H54 (cell line): ENCODE data around the gene FBLL1.
"Not testable (repeated sequence)": the region's sequence is repeated elsewhere in the genome, so short reads cannot be mapped to it uniquely, and the experiment has no call there.

Source experiments
- DNase-seq: peaks from one replicate; pipeline ENCODE4 v3.0.0; 2011; ENCODE audit warnings: low spot score, mixed read lengths; ENCODE audit not compliant: insufficient read length
- FAIRE-seq: peaks from 3 replicates; lab custom pipeline; 2011; peaks lifted over from hg19 to GRCh38; lab: Jason Lieb, UNC
- POLR2A ChIP-seq: IDR thresholded peaks from 2 replicates; pipeline ENCODE4 v1.6.1; 2011; ENCODE audit warnings: low read depth, mild to moderate bottlenecking, low read length

The FBLL1 gene

DNA sequence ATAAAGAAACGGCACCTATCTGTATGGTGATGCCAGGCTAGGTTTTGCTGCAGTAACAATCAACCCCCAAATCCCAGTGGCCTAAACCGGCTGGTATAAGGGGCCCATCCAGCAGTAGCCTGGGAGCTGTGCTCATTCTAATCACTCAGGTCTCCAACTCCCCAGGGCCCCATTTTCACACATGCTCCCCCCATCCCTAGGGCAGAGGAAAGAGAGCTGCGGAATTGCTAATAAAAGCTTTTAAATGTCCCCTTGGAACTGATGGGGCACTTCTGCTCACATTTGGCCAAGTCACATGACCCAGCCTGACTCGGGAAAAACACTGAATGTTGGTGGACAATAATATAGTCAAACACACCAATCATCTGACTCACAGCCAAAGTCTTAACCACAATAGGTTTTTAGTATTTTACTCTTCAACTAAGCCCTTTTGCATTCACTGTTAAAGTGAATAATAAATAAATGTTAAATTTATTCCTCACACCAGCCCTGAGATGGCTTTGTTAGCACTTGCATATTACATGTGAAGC is 1.6 kb downstream of the FBLL1 start:
- DNase-seq (peak; percentile 49), FAIRE-seq (no peak)
- TF ChIP-seq POLR2A, result no peak

DNA sequence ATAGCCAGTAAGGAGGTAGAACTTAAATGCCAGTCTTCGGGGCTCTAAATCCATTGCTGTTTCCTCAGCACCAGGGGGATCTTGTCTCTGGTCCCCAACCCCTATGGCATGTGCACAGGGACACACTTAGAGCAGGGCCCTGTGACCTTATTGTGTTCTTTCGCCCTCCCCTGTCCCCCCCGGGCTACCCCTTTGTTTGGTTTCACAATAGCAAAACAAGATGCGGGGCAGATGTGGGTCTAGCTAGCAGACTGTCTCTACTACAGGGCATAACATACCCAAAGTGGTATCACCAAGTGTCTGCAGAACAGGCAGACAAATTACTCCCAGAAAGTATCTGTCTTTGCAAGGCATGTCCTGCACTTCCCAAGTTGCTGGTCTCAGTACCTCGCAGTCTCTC is 2.1 kb downstream of the FBLL1 start:
- no peak for TF ChIP-seq POLR2A
- no peak for FAIRE-seq
- DNase-seq, result no peak

DNA sequence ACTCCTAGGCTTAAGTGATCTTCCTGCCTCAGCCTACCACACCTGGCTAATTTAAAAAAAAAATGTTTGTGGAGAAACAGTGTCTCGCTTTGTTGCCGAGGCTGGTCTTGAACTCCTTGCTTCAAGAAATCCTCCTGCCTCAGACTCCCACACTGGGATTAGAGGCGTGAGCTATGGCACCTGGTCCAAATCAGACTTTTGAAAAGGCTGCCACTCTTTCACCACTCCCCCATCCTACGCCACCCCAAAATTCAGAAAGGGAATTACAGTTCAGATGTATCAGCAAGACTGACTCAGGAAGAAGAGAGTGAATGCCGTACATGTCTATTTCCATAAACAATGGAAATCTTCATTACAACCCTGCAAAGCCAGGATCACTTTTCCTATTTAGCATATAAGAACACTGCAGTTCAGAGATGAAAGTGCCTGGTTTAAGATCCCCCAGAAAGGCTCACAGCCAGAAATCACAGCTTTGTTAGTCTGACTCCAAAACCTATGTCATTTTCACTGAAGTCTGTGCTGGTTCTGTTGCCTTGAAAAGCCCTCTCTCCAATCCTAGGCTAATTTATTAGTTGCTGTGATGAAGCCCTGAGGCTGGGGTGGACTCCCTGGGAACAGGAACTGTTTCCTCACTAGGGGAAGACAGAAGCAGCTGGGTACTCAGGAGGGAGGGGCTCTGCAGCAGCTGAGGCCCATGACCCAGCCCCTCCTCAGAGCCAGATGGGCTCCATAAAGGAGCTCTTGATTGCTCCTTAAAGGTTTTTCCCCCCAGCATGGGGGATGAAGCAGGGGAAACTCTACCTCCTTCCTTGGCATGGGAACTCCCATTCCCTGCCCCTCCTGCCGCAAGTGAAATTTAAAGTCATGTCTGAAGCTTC is 3.1 kb downstream of the FBLL1 start:
- TF ChIP-seq POLR2A, result no peak
- DNase-seq (no peak), FAIRE-seq (no peak)

DNA sequence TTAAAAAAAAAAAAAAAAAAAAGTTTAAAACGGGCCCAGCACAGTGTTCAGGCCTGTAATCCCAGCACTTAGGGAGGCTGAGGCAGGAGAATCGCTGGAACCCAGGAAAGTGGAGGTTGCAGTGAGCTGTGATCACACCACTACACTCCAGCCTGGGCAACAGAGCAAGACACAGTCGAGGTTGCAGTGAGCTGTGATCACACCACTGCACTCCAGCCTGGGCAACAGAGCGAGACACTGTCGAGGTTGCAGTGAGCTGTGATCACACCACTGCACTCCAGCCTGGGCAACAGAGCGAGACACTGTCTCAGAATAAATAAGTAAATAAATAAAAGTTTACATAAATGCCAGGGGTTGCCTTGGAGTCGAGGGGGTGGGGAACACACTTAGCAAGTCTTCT is 5.2 kb downstream of the FBLL1 start:
- not testable (repeated sequence) for FAIRE-seq, DNase-seq

DNA sequence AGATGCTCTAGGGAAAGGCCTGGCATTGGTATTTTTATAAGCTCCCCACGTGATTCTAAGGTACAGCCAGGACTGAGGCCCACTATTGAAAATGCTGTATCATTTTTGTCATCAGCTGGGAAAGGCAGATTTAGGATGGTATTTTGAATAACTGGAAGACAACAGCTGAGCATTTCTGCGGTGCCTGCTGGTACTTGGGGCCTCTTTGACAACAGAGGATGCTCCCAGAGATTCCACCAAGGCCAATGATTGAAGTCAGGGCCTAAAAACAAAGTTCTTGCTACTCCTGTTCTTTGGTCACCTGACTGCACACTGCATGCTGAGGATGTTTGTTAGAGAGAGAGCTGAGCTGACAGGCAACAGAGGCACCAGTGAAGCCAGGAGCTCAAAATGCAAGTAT is 8.1 kb downstream of the FBLL1 start:
- no peak for TF ChIP-seq POLR2A
- DNase-seq (no peak), FAIRE-seq (no peak)

DNA sequence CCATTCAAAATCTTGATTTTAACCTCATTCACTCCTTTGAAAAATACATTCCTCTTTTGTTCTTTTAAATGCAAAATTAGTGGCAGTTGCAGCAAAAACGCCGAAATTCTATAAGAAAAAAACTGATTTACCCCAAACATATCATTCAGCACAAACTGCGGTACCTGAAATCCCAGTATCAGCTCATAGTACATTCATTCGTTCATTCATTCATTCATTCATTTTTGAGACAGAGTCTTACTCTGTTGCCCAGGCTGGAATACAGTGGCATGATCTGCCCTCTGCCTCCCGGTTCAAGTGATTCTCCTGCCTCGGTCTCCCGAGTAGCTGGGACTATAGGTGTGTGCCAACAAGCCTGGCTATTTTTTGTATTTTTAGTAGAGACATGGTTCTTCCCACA is 20.4 kb downstream of the FBLL1 start:
- TF ChIP-seq POLR2A, result no peak
- DNase-seq, result no peak
- no peak for FAIRE-seq

DNA sequence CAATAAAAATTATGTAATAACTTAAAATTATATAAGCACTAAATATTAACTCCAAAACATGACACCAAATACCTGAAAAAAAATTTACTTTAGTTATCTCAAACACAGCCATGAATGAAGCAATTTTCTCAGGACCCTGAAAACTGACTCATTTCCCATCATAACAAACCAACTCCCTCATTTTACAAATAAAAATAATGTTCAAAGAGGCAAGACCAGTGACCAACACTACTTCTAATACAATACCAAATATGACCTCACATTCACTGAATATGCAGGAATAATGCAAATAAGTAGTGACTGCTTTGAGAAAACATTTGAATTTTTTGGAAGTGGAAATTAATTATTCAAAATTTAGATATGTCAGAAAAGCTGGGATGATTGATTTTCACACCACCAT is 21.6 kb downstream of the FBLL1 start:
- no peak for TF ChIP-seq POLR2A
- FAIRE-seq, result no peak
- DNase-seq, result no peak

DNA sequence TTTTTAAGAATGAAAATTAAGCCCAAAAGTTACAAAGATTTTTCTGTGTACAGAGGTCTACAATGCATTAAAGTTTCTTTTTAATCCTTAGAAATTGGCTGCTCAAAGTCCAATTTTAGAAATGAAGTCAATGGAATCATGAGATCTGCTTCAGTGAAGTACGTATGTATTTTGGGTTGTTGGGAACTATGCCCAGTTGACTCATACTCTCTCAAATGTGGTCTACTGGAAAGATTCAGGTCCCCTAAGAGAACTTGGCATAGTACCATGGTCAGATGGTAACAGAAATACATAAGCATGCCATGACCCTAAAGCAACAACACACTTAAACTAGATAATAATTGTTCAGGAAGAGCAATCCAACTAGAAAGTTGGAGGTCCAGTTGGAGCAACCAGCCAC is 23.0 kb downstream of the FBLL1 start:
- DNase-seq, result no peak
- FAIRE-seq, result peak; percentile 91

DNA sequence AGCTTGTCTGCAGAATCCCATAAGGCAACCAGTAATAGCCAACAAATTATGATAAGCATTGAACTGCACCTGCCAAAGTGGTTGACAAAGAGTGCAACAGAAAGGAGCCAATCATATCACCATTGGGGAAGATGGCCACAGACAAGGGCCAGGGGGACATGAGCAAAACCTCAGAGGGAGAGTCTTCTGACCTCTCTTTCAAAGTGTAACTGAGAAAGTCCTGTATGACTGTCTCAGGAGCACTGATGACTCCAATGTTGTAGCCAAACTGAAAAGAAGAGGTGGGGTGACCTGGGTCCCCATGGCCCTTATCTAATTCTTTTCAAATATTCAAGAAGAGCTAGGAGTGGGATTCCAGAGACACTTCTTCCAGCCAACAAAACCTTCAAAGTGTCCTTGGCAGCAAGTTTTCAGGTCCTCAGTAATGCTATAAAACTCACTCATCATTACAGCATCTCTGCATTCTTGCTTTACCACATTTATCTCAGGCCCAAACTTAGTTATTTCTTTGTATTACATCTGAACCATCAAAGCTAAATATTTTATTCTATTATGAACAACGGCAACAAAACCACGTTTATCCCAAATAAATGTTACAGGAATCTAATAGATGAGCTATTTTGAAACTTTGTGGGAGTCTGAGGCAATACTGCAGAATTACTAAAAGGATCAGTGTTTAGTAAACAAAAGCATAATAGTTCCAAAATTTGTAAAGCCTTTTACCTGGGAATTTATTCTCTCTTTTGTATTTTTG is 24.4 kb downstream of the FBLL1 start:
- no peak for TF ChIP-seq POLR2A
- peak; percentile 11 for FAIRE-seq

More for the DNA sequence above, 23.0 kb downstream of the FBLL1 start:
- no peak for TF ChIP-seq POLR2A

DNA sequence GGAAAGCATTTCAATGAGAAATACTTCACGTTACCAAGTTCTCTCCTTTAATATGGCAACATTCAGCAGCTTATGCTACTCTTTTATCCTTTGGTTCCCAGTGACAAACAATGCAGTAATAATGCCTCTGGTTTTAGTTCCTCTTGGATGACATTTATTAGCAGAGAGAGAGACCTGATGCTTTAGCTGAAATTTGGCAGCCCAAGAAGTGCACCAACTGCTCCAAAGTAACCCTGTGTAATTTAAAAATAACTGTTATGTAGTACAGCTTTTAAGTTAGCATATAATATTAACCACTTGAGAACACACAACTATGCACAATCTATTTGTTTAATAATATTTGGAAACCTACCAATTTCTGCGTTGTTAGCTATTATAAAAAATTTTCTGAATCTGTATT is 28.3 kb downstream of the FBLL1 start:
- FAIRE-seq (no peak), DNase-seq (no peak)
- no peak for TF ChIP-seq POLR2A

More for the DNA sequence above, 24.4 kb downstream of the FBLL1 start:
- no peak for DNase-seq

DNA sequence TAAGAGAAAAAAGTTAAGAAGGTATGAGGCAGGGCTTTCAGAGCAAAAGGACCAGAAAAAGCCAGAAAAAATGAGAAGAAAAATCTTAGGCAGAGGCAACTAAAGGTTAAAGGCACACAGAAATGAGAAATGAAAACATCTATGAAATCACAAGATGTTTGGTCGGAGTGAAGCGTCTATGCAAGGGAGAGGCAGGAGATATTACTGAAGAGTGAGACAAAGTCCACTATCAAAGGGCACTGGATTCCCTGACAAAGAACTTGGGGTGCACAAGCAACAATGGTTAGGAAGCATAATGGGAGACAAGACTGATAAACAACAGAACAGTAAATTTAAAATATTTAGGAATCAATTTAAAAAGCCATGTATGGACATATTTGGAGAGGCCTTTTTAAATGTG is 33.2 kb downstream of the FBLL1 start:
- FAIRE-seq, result no peak
- TF ChIP-seq POLR2A, result no peak
- no peak for DNase-seq

DNA sequence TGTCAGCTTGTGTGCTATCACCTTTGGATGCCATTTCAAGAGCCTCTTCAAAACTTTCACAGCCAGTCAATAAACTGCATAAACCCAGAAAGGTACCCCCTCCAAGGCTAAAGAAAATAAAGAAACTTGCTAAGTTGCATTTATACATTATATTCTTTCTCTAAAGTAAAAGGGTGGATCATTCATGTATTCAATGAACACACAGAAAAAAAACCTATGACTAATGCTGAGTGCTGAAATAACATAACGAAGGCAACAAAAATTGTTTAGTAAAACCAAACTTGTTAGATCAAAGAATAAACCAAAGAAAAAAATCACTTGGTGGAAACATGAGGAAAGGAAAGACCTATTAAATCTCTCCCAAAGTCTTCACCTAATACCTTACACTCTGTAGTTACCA is 34.9 kb downstream of the FBLL1 start:
- DNase-seq, result no peak
- FAIRE-seq, result peak; percentile 30
- no peak for TF ChIP-seq POLR2A

DNA sequence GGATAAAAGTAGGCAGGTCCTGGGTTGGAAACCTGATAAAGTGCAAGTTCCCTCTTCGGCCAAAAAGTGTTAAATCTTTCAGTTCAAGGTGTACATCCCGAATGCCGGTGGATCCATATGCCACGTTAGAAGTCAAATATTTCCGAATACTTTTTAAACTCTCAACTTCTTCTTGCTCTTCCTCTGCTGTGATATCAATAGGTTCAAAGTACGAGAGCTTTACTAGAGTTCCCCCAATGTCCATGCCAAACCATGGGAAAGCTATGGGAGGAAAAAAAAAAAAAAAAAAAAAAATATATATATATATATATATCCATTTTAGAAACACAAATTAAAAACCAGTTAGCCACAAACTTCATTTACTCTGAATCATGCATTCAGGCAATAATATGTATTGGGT is 39.6 kb downstream of the FBLL1 start:
- no peak for DNase-seq
- no peak for TF ChIP-seq POLR2A
- no peak for FAIRE-seq
